Measurements from ENCODE around the gene TRAPPC8. TPM values are rescaled to one million over a fixed set of nuclear protein-coding genes. Genes with fewer than 3 reads are reported as not detected.
"Not testable (repeated sequence)": the region's sequence is repeated elsewhere in the genome, so short reads cannot be mapped to it uniquely, and the experiment has no call there.

TRAPPC8 gene
- total RNA-seq, 1 donor from 2014 or later, result 50.9 TPM

GRCh38 chr18:31952223-31952622 is 9.3 kb upstream of the TRAPPC8 start:
- Histone ChIP-seq H3K4me1 (no peaks in the 10 kb centered on the region), H3K9me3 (no peaks in the 10 kb centered on the region), H3K36me3 (no peaks in the 10 kb centered on the region), H3K4me3 (no peak overlapping the region), H3K27me3 (no peaks in the 10 kb centered on the region), H3K27ac (no peak overlapping the region)
- ATAC-seq (no peak), DNase-seq (no peak)
- intact Hi-C loops (cut with DNase I), result no loop called here
- no peak for TF ChIP-seq CTCF (IDR thresholded peaks at IDR 0.05)

GRCh38 chr18:31950583-31950982 is 7.7 kb upstream of the TRAPPC8 start:
- ATAC-seq (no peak), DNase-seq (no peak)
- intact Hi-C loops (cut with DNase I), result no loop called here
- H3K4me1 ChIP-seq, result no peaks in the 10 kb centered on the region
- no peaks in the 10 kb centered on the region for H3K36me3 ChIP-seq
- no peak for TF ChIP-seq CTCF (IDR thresholded peaks at IDR 0.05)
- H3K9me3 ChIP-seq, result no peaks in the 10 kb centered on the region
- H3K27ac ChIP-seq, result no peak overlapping the region
- no peaks in the 10 kb centered on the region for H3K27me3 ChIP-seq
- no peak overlapping the region for H3K4me3 ChIP-seq

- DNase-seq; H3K27me3 ChIP-seq; intact Hi-C loops (cut with DNase I); H3K27ac ChIP-seq; ATAC-seq; H3K36me3 ChIP-seq; H3K9me3 ChIP-seq; H3K4me3 ChIP-seq: not testable (repeated sequence)
- peaks cover 11% of the 10 kb centered on the region for H3K4me1 ChIP-seq
Measured at GRCh38 chr18:31948349-31948748, 5.4 kb upstream of the TRAPPC8 start.

GRCh38 chr18:31946305-31947046 is 3.5 kb upstream of the TRAPPC8 start:
- H3K27me3 ChIP-seq, result no peaks in the 10 kb centered on the region
- H3K27ac ChIP-seq, result no peak overlapping the region
- H3K4me1 ChIP-seq, result peaks cover 12% of the 10 kb centered on the region
- ATAC-seq, result no peak
- intact Hi-C loops (cut with DNase I), result no loop called here
- H3K9me3 ChIP-seq, result no peaks in the 10 kb centered on the region
- no peak overlapping the region for H3K4me3 ChIP-seq
- no peak for DNase-seq
- no peak for TF ChIP-seq CTCF (IDR thresholded peaks at IDR 0.05)
- no peaks in the 10 kb centered on the region for H3K36me3 ChIP-seq

- TF ChIP-seq CTCF (IDR thresholded peaks at IDR 0.05), result no peak
- no peaks in the 10 kb centered on the region for H3K36me3 ChIP-seq
- peak overlapping the region; percentile 86 for H3K4me3 ChIP-seq
- no peak for DNase-seq
- no peak for ATAC-seq
- intact Hi-C loops (cut with DNase I), result no loop called here
- H3K27ac ChIP-seq, result peak overlapping the region; percentile 83
- H3K9me3 ChIP-seq, result no peaks in the 10 kb centered on the region
- no peaks in the 10 kb centered on the region for H3K27me3 ChIP-seq
- H3K4me1 ChIP-seq, result peaks cover 27% of the 10 kb centered on the region
Measured at GRCh38 chr18:31943878-31944816, 1.2 kb upstream of the TRAPPC8 start.
